Fibroblast of villous mesenchyme (primary cell): ENCODE data around the gene AVL9. TPM values are rescaled to one million over a fixed set of nuclear protein-coding genes. Genes with fewer than 3 reads are reported as not detected.
A peak's percentile ranks its signal among the peaks of the same experiment; 100 is the strongest.
"Not testable (repeated sequence)": the region's sequence is repeated elsewhere in the genome, so short reads cannot be mapped to it uniquely, and the experiment has no call there.

Source experiments
- DNase-seq: peaks from one replicate; pipeline ENCODE4 v3.0.0-alpha.2; 2010; ENCODE audit warnings: low read depth
- H3K4me3 ChIP-seq: 2 replicates; pipeline ENCODE4 v1.5.1; 2011; ENCODE audit warnings: low read depth, mild to moderate bottlenecking, low read length
- total RNA-seq: library from RNA; depleted of rRNA; stranded (reverse); fragments of >200 nt; gene quantifications from 2 replicates; pipeline ENCODE4 v1.2.3, GENCODE V29; 2012
- TF ChIP-seq, protein P1 (sequence below): IDR thresholded peaks from 2 replicates; pipeline ENCODE4 v1.5.1; 2012; ENCODE audit warnings: low read depth, mild to moderate bottlenecking, low read length; ENCODE audit not compliant: insufficient read depth

The AVL9 gene
- total RNA-seq, 1 donor: 41.9 TPM

- TF ChIP-seq, protein P1, sequence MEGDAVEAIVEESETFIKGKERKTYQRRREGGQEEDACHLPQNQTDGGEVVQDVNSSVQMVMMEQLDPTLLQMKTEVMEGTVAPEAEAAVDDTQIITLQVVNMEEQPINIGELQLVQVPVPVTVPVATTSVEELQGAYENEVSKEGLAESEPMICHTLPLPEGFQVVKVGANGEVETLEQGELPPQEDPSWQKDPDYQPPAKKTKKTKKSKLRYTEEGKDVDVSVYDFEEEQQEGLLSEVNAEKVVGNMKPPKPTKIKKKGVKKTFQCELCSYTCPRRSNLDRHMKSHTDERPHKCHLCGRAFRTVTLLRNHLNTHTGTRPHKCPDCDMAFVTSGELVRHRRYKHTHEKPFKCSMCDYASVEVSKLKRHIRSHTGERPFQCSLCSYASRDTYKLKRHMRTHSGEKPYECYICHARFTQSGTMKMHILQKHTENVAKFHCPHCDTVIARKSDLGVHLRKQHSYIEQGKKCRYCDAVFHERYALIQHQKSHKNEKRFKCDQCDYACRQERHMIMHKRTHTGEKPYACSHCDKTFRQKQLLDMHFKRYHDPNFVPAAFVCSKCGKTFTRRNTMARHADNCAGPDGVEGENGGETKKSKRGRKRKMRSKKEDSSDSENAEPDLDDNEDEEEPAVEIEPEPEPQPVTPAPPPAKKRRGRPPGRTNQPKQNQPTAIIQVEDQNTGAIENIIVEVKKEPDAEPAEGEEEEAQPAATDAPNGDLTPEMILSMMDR: no peak
- DNase-seq: peak; percentile 19
- H3K4me3 ChIP-seq: no peak overlapping the region
These were observed 116.2 kb downstream of the AVL9 start for GRCh38 chr7:32611201-32612099.

- H3K4me3 ChIP-seq: no peak overlapping the region
- DNase-seq: peak; percentile 44
- TF ChIP-seq, protein P1: no peak
These were observed 121.3 kb downstream of the AVL9 start for GRCh38 chr7:32616625-32617024.

- no peak overlapping the region for H3K4me3 ChIP-seq
- DNase-seq: no peak
These were observed 123.2 kb downstream of the AVL9 start for GRCh38 chr7:32618470-32618869.

GRCh38 chr7:32618987-32619386, 123.7 kb downstream of the AVL9 start:
- no peak for DNase-seq
- H3K4me3 ChIP-seq: no peak overlapping the region
- TF ChIP-seq, protein P1: no peak

More at GRCh38 chr7:32618470-32618869, 123.2 kb downstream of the AVL9 start:
- TF ChIP-seq, protein P1: no peak

DNA sequence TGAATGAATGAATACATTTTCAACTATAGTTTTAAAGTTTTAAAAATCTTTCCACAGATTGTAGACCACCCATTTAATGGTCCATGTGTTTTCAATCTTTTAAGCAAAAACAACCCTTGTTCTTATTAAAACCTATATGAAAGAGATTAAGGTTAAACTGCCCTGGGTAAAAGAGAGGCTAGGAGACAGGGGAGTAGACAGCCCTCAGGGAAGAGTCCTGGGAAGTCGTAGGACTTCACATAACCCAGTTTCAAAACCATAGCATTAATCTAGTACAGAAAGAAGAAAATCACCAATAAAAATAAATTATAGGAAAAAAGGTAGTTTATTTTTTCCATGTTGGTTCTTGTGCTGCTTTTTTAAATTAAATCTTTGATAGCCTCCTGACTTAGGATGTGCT, 124.1 kb downstream of the AVL9 start:
- H3K4me3 ChIP-seq, DNase-seq: not testable (repeated sequence)

GRCh38 chr7:32631021-32631420, 135.7 kb downstream of the AVL9 start:
- DNase-seq: no peak
- H3K4me3 ChIP-seq: no peak overlapping the region
- TF ChIP-seq, protein P1: no peak

- not testable (repeated sequence) for DNase-seq, H3K4me3 ChIP-seq
These were observed 136.6 kb downstream of the AVL9 start for GRCh38 chr7:32631590-32632497.

DNA sequence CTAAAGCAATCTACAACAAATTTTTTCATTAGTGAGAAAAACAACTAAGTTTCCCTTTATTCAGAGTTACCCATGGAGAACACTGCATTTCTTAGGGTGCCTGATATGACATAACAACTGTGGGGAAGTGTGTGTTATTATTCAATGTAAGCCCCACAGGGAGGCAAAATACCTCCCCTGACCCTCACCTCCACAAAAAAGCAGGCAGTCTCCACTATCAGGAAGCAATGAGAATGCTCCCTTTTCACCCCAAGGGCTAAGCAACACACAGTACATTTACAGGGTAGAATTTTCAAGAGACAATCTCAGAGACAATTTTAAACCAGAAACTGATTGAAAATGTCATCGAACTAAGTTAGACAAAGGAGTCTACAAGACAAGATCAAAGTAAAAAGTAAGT, 138.2 kb downstream of the AVL9 start:
- H3K4me3 ChIP-seq, DNase-seq: not testable (repeated sequence)

- not testable (repeated sequence) for H3K4me3 ChIP-seq, DNase-seq
These were observed 139.6 kb downstream of the AVL9 start for GRCh38 chr7:32634798-32635393.

DNA sequence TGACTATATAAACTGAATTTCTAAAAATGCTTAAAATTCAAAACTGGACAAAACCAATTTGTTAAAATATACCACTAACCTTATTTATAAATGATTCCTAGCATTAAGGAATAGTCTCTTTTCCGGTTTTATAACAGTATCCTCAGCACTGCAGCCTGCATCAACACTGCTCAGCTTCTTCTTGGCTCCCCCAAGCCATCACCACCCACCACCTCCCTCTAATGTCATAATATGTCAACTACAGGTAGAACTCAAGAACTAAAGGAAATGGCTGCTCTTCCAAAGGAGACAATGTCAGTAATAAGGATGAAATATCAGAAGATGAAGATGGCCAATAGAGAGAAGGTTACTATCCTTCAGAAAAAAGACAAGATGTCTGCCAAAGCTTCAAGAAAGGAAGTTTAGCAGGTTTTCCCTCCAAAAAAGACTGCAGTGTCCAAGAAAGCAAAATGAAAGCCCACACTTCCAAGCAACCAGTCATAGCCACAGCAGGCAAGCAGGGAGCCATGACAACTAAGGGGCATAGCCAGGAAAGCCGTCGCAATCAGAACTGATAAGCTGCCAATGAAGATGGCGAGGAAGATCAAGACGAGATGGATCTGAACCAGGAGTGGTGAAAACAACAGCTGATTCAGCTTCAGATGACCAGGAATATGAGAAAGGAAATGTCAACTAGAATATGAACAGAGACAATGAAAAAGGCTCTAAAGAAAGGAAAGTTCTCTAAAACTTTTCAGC, 141.6 kb downstream of the AVL9 start:
- DNase-seq, H3K4me3 ChIP-seq: not testable (repeated sequence)

DNA sequence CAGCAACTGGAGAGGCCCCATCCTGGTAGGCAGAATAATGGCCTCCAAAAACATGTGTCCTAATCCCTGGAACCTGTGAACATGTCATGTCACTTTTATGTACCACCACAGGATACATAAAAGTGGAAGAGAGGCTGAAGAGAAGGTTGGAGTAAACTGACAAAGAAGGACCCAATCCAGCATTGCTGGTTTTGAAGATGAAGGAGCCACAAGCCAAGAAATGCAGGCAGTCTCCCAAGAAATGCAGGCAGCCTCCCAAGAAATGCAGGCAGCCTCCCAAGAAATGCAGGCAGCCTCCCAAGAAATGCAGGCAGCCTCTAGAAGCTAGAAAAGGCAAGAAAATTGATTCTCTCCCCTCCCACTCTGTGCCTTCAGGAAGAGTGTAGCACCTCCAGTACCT, 142.3 kb downstream of the AVL9 start:
- not testable (repeated sequence) for DNase-seq, H3K4me3 ChIP-seq
